Endothelial cell of umbilical vein (primary cell): ENCODE data around the gene KCTD20.

ENCODE experiments used
- CTCF ChIP-seq, 2 donors: IDR thresholded peaks; 1 replicate in 1 of 2; 2 replicates in 1 of 2; pipeline ENCODE4 v1.5.1; 2011; ENCODE audit warnings: low read length in 2 of 2, mild to moderate bottlenecking in 2 of 2, moderate library complexity in 2 of 2, control low read depth in 1 of 2, inconsistent platforms in 1 of 2, low read depth in 1 of 2; ENCODE audit not compliant: insufficient read depth in 1 of 2; ENCODE audit errors: extremely low read depth in 1 of 2
- EZH2 ChIP-seq: IDR thresholded peaks from 2 replicates; pipeline ENCODE4 v1.6.1; 2012; ENCODE audit warnings: borderline replicate concordance, low read depth, mild to moderate bottlenecking, moderate library complexity, low read length, inconsistent platforms; ENCODE audit not compliant: severe bottlenecking
- MYC ChIP-seq: IDR thresholded peaks from one replicate; pipeline ENCODE4 v1.6.1; 2011; ENCODE audit warnings: mild to moderate bottlenecking, low read depth, low read length
- POLR2A ChIP-seq: IDR thresholded peaks from 2 replicates; pipeline ENCODE4 v1.6.1; 2012; ENCODE audit warnings: low read depth, mild to moderate bottlenecking, control low read depth, low read length
- POLR2AphosphoS5 ChIP-seq: IDR thresholded peaks from 2 replicates; pipeline ENCODE4 v1.6.1; 2012; ENCODE audit warnings: low read depth, mild to moderate bottlenecking, control low read depth, low read length, moderate library complexity; ENCODE audit not compliant: insufficient read depth

GRCh38 chr6:36487698-36488097, 44.9 kb downstream of the KCTD20 start:
- no peak for TF ChIP-seq CTCF (IDR thresholded peaks at IDR 0.05; ENCODE audit: extremely low read depth in 1 of 2, insufficient read depth in 1 of 2, low read depth in 1 of 2, low read length in 2 of 2)
- no peak for TF ChIP-seq MYC
- TF ChIP-seq EZH2: no peak
- no peak for TF ChIP-seq POLR2A
- TF ChIP-seq POLR2AphosphoS5: no peak
